Activated T-helper 1 cell treated with Interleukin-2 at 50 U/mL for 16 hours (primary cell): ENCODE results near the gene RPS8.
"Not testable (repeated sequence)": the region's sequence is repeated elsewhere in the genome, so short reads cannot be mapped to it uniquely, and the experiment has no call there.

Source experiments
- DNase-seq: peaks from one replicate; pipeline ENCODE4 v3.0.0-alpha.2; 2020; ENCODE audit warnings: low read depth

RPS8 gene

DNA sequence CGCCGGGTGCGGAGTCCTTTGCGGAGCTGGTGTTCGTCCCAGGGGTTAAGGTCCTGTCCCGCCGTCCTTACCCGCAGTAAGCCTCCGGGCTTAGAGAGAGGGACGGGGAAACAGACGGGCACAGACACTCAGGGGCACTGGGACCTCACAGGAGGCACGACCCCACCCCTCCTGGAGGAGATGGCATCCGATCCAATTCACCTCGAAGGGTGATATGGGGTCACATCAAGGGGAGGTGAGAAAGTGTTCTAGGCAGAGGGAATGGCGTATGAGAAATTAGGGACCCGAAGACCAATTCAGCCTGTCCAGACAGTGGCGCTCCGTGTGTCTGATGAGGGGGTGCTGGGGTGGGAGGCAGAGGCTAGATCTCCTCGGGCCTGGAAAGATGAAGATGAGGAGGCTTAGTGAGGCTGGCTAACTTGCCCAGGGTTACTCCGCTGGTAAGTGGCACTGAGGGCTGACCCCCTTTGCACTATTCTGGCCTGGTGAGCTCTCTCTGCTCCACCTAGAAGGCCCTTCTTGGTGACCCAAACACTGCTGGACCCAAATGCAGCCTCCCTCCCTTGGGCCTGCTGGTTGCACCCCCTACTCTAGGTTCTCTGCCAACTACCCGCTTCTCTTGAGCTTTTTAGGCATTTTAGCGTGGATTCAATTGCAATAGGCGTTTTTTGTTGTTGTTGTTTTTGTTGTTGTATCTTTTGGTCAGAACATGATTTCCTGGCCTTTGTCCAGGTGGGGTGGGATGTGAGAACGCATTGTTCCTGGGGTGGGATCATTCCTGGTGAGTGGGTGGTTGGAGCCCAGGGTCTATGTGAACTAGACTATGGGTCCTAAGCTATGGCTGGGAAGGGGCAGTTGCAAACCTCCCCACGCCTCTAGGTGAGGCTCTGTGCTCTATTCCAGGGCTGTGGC is 45.2 kb downstream of the RPS8 start:
- DNase-seq, result no peak

DNA sequence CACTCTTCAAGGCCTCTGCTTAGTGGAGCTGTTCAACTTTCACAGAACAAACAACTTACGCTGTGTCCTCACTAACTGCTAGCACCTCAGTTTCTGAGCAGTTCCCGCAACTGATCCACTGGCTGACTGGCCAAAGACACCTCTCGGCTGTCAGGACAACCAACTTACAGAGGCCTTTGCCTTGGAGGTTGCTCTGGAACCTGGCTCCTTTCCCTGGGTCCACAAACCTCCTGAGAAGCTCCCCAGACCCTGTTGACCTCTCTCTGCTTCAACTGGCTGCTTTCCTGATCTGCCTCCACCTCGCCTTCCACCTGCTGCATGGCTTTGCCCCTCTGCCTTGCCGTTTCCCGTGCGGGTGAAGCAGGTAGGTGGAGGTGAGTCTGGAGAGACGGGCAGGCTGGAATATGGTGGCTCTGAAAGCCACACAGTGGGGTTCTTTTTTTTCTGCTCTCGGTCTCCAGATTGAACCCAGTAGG is 45.9 kb downstream of the RPS8 start:
- DNase-seq, result no peak

DNA sequence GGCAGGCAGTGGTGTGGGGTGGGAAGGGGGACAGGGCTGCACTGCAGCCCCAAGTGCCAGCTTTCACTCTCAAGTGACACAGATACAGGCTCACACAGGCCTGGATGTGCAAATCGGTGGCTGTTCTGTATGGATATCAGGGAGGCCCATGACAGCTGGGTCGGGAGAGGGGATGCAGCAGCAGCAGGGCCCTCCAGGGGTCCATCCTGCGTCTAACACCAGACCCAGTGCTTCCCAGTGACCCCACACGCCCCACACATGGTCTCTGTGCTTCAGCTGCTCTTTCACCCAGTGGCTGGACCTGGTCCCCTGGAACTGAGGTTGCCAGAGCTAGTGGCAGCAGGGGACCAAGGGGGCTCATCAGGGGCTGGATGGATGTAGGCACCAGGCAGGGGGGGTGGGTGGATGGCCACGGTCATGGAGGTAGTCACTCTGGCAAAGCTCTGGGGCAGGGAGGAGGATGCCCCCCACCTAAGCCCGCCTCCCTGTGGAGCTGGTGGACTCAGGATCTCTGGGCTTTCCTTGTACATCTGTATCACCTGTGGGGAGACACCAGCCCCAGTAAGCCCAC is 46.9 kb downstream of the RPS8 start:
- DNase-seq, result no peak

DNA sequence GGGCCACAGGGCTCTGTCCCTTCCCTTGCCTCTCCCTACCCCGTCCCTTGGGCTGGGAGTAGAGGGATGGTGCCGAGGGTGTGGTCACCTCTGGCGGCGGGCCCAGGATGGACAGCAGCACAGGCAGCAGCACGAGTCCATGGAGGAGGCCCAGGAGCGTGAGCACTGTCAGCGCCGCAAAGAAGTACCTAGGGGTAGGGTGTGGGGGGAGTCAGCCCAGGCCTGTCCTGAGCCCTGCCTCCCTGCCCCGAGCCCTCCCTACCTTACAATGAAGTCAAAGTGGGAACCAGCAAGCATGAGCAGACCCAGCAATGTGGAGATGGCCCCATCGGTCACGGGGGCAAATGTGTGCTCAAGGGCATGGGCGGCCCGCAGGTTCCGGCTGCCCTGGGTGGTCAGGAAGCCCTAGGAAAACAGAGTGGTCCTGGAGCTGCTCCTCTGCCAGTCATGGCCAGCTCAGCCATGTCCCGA is 47.7 kb downstream of the RPS8 start:
- no peak for DNase-seq

DNA sequence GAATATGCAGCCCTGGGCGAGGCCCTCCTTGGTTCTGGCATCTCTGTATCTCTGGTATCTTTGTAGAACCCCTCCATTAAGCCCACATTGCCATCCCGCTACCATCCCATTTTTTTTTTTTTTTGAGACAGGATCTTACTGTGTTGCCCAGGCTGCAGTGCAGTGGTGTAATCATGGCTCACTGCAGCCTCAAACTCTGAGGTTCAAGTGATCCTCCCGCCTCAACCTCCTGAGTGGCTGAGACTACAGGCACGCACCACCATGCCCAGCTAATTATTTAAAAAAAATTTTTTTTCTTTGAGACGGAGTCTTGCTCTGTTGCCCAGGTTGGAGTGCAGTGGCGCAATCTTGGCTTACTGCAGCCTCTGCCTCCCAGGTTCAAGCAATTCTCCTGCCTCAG is 49.1 kb downstream of the RPS8 start:
- DNase-seq, result not testable (repeated sequence)

DNA sequence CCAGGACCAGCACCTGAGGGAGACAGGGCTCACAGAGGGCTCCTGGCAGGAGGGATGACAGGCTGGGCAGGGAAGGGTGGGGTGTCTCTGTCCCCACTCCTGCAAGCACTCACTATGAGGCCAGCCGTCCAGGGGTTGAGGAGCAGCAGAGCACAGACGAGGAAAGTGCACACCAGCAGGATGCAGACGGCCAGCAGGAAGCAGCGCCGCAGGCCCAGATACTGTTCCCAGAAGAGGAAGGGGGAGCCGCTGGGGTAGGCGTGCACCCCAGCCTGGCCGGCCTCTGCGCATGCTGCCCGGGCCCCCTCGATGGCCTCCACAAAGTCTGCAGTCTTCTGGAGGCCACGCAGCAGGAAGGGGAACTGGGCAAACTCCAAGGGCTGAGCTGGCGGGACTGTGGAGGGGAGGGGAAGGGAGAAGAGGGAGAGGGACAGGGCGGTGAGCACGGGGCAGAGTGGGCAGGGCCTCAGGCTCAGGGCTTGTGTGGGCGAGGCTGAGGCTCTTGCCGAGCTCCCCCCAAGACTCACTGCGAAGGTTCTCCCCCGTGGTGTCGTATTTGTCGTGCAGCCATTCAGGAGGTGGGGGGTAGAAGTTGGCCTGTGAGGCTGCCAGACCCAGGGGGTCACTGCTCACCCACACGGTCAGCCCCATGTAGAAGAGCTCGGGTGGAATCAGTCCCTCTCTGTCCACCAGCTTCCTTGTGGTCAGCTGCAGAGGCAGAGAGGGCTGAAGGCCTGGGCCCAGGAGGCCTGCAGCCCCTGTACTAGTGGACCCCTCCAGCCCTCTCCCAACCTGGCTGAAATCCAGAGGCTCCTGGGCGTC is 51.2 kb downstream of the RPS8 start:
- no peak for DNase-seq

DNA sequence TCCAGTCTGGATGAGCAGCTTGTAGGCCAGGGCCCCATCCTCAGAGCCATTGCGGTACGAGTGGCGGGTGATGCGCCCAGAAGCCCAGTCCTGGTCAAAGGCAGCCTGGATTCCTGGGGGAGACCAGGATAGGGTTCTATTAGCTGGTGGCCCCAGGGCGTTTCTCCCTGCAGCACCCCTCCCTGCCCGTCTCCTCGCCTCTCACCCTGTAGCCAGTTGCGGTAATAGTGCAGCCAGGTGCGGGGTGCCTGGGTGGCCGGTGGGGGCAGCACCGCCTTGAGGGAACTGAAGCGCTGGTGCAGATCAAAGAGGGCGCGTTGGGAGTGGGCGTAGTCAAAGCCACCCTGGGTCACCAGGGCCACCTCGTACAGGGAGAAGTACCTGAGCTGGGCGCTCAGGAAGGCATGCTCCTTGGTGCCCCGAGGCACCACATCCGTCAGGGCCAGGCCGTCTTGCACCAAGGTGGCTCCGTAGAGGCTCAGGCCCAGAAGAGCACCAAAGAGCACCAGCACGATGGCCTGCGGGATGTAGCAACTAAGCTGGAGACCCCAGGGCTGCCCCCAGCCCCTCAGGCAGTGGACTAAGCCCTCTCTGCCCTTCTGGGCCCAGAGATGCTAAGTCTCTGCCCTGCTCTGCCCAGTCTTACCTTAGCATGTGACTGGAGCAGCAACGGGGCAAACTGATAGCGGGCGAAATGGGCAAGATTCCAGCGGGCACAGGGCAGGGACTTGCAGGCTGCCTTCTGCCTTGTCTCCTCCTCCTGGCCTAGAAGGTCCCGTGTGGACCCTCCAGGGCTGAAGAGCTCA is 52.1 kb downstream of the RPS8 start:
- no peak for DNase-seq

DNA sequence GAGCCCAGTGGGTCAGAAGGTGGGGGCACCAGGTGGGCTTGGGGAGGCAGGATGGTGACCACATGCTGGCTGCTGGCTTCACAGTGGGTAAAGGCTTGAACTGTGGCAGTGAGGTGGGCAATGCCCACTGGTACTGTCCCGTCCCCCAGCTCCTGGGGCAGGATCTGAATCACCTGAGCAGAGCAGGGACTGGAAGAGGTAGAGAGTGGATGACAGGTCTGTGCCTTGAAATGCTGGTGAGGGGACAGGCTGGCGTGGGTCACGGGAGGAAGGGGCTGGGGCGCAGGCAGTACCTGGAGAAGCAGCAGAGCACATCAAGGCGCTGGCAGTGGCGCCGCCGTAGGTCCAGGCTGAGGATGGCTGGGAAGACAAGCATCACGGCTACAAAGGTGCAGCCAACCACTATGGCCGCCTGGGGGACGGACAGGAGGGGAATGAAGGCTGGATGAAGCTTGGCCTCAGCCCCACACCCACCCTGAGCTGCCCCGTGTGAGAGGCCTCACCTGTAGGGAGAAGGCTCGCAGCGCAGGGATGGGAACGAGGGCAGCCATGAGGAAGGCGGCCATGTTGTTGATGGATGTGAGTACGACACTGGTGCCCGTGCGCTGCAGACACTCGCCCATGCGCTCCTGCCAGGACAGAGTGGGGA is 52.8 kb downstream of the RPS8 start:
- DNase-seq, result no peak
